PFSK-1 (cell line): ENCODE measurements around the gene CNTNAP2.

Source experiments
- POLR2AphosphoS5 ChIP-seq: IDR thresholded peaks from 2 replicates; pipeline ENCODE4 v1.6.1; 2012; ENCODE audit warnings: low read depth, mild to moderate bottlenecking, control low read depth, low read length, moderate library complexity
- SIN3A ChIP-seq: IDR thresholded peaks from 2 replicates; pipeline ENCODE4 v1.6.1; 2012; ENCODE audit warnings: mild to moderate bottlenecking, low read length, moderate library complexity, borderline replicate concordance; ENCODE audit not compliant: insufficient read depth
- TAF1 ChIP-seq: IDR thresholded peaks from 2 replicates; pipeline ENCODE4 v1.6.1; 2012; ENCODE audit warnings: low read length, control low read depth, borderline replicate concordance; ENCODE audit not compliant: insufficient read depth
- TF ChIP-seq, protein P1 (sequence below), 2 experiments: IDR thresholded peaks; 2 replicates each; pipeline versions ENCODE4 v1.6.1 to v1.8.0; 2011 to 2012; ENCODE audit warnings: low read depth in 2 of 2, low read length in 2 of 2, control low read depth in 1 of 2, inconsistent platforms in 1 of 2, mild to moderate bottlenecking in 1 of 2, moderate library complexity in 1 of 2; ENCODE audit not compliant: insufficient read depth in 1 of 2

DNA sequence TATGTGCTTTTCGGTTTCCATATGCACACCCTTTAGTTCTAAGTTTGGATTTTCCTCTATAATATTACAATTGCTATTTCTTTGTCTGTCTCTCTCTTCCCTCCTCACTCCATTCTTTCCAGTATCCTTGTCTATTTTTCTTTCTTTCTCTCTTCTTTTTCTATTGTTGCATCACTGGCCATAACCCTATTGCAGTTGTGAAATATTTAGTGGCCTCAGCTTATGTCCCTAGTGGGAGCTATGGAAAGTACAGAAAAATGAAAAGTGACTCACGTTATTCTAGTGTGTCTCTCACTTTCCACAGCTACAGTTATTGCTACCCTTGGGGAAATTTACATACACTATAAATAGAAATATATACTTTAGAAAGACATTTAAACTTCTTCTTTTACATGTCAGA is 59.1 kb downstream of the CNTNAP2 start:
- TF ChIP-seq POLR2AphosphoS5 (no peak), SIN3A (no peak), TAF1 (no peak)
- TF ChIP-seq, protein P1, sequence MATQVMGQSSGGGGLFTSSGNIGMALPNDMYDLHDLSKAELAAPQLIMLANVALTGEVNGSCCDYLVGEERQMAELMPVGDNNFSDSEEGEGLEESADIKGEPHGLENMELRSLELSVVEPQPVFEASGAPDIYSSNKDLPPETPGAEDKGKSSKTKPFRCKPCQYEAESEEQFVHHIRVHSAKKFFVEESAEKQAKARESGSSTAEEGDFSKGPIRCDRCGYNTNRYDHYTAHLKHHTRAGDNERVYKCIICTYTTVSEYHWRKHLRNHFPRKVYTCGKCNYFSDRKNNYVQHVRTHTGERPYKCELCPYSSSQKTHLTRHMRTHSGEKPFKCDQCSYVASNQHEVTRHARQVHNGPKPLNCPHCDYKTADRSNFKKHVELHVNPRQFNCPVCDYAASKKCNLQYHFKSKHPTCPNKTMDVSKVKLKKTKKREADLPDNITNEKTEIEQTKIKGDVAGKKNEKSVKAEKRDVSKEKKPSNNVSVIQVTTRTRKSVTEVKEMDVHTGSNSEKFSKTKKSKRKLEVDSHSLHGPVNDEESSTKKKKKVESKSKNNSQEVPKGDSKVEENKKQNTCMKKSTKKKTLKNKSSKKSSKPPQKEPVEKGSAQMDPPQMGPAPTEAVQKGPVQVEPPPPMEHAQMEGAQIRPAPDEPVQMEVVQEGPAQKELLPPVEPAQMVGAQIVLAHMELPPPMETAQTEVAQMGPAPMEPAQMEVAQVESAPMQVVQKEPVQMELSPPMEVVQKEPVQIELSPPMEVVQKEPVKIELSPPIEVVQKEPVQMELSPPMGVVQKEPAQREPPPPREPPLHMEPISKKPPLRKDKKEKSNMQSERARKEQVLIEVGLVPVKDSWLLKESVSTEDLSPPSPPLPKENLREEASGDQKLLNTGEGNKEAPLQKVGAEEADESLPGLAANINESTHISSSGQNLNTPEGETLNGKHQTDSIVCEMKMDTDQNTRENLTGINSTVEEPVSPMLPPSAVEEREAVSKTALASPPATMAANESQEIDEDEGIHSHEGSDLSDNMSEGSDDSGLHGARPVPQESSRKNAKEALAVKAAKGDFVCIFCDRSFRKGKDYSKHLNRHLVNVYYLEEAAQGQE (IDR thresholded peaks at IDR 0.05; ENCODE audit: insufficient read depth in 1 of 2, low read depth in 2 of 2, low read length in 2 of 2) = no peak
